ENCODE measurements around the gene DCXR.

GRCh38 chr17:82045936-82046484, 8.5 kb upstream of the DCXR start:
- TF ChIP-seq, protein P1, sequence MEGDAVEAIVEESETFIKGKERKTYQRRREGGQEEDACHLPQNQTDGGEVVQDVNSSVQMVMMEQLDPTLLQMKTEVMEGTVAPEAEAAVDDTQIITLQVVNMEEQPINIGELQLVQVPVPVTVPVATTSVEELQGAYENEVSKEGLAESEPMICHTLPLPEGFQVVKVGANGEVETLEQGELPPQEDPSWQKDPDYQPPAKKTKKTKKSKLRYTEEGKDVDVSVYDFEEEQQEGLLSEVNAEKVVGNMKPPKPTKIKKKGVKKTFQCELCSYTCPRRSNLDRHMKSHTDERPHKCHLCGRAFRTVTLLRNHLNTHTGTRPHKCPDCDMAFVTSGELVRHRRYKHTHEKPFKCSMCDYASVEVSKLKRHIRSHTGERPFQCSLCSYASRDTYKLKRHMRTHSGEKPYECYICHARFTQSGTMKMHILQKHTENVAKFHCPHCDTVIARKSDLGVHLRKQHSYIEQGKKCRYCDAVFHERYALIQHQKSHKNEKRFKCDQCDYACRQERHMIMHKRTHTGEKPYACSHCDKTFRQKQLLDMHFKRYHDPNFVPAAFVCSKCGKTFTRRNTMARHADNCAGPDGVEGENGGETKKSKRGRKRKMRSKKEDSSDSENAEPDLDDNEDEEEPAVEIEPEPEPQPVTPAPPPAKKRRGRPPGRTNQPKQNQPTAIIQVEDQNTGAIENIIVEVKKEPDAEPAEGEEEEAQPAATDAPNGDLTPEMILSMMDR (IDR thresholded peaks at IDR 0.05): no peak
- no peak for TF ChIP-seq EP300 (IDR thresholded peaks at IDR 0.05)
